Psoas muscle (tissue), 8 donors: Measurements from ENCODE around the gene ARL10. TPM values are rescaled to one million over a fixed set of nuclear protein-coding genes. Genes with fewer than 3 reads are reported as not detected.

Experiments used
- ATAC-seq, 4 donors: fragments of 200-7000 bp; cut with Tn5 transposase; one replicate each; pipeline ENCODE4 v1.9.1; 2020; ENCODE audit warnings: moderate library complexity in 3 of 4, mild to moderate bottlenecking in 2 of 4
- DNase-seq, 2 donors: peaks; one replicate each; pipeline ENCODE4 v3.0.0-alpha.2; 2020
- H3K27ac ChIP-seq: fragments of 200-600 bp; one replicate; pipeline ENCODE4 v1.8.0; 2022
- H3K27me3 ChIP-seq, 3 donors: fragments of 200-600 bp in 1 of 3; one replicate each; pipeline versions ENCODE4 v1.6.1 to v1.8.0; 2013 to 2022; ENCODE audit warnings: low read length in 2 of 3, mild to moderate bottlenecking in 2 of 3, moderate library complexity in 1 of 3; ENCODE audit not compliant: insufficient read depth in 3 of 3
- H3K36me3 ChIP-seq, 2 donors: fragments of 200-600 bp in 1 of 2; one replicate each; pipeline versions ENCODE4 v1.6.1 to v1.8.0; 2013 to 2022; ENCODE audit warnings: low read depth in 1 of 2, mild to moderate bottlenecking in 1 of 2, moderate library complexity in 1 of 2; ENCODE audit not compliant: insufficient read depth in 1 of 2
- H3K4me1 ChIP-seq: fragments of 200-600 bp; one replicate; pipeline ENCODE4 v1.8.0; 2022
- H3K4me3 ChIP-seq: fragments of 200-600 bp; one replicate; pipeline ENCODE4 v1.8.0; 2022; ENCODE audit warnings: mild to moderate bottlenecking
- H3K9me3 ChIP-seq: fragments of 200-600 bp; one replicate; pipeline ENCODE4 v1.8.0; 2022
- WGBS, 3 donors: extraction: QIAGEN DNeasy Blood & Tissue Kit; methylation state at CpG; one replicate each; pipeline versions ENCODE4 v1.1.6 to v1.1.7; 2013; 5-methylcytosine and 5-hydroxymethylcytosine counted together
- intact Hi-C, 2 donors: fragments of 100-400 bp; cut with DNase I; formaldehyde crosslinking; loops; one replicate each; pipeline versions ENCODE4 v1.11.0 to v1.14.2; 2022
- polyA plus RNA-seq, 3 donors: library from polyadenylated mRNA; stranded (reverse); fragments of 200-250 nt; gene quantifications; one replicate each; pipeline ENCODE4 v1.2.3, GENCODE V29; 2013
- total RNA-seq, 4 donors: library from RNA; stranded (reverse); fragmentation: NEBNext Ultra II Directional in 2 of 4; extraction: Animal tissue kit (Norgen Biotek cat#: 25700) in 2 of 4; gene quantifications; one replicate each; pipeline versions ENCODE4 v1.2.1 to v1.2.4, GENCODE V29; 2021 to 2023
- TF ChIP-seq, protein P1 (sequence below): fragments of 200-600 bp; IDR thresholded peaks from one replicate; pipeline ENCODE4 v1.8.0; 2022; ENCODE audit warnings: antibody characterized with exemption
- donor health status: healthy with polysubstance abuse.
- donor health status: DM: no; HTN: no; CAD: no; lungs with moderate emphysema.
- donor health status: Bipolar disorder and iron deficiency.
- donor health status: healthy.
- donor health status: DM: yes; HTN: yes; CAD: no.
- donor health status: DM: no; HTN: no; CAD: no.
- donor health status: DM: no; HTN: no; CAD: no.
- donor health status: DM: yes; HTN: yes; CAD: no.

ARL10 gene
- total and polyA plus RNA-seq, 7 donors = 1.6 to 6.6 (median 3.9) TPM

GRCh38 chr5:176388444-176389134 is 23.3 kb downstream of the ARL10 start, which contains the start of the genes HIGD2A and NOP16:
Gene HIGD2A (plus strand): TSS chr5:176388751. CDS start chr5:176388820, 69 bp downstream.
Gene NOP16 (minus strand): TSS chr5:176388598. CDS start chr5:176388539, 59 bp downstream.
- TF ChIP-seq, protein P1, sequence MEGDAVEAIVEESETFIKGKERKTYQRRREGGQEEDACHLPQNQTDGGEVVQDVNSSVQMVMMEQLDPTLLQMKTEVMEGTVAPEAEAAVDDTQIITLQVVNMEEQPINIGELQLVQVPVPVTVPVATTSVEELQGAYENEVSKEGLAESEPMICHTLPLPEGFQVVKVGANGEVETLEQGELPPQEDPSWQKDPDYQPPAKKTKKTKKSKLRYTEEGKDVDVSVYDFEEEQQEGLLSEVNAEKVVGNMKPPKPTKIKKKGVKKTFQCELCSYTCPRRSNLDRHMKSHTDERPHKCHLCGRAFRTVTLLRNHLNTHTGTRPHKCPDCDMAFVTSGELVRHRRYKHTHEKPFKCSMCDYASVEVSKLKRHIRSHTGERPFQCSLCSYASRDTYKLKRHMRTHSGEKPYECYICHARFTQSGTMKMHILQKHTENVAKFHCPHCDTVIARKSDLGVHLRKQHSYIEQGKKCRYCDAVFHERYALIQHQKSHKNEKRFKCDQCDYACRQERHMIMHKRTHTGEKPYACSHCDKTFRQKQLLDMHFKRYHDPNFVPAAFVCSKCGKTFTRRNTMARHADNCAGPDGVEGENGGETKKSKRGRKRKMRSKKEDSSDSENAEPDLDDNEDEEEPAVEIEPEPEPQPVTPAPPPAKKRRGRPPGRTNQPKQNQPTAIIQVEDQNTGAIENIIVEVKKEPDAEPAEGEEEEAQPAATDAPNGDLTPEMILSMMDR = no peak
- peaks cover 6 to 69% of the 10 kb centered on the region in 2 donors for H3K36me3 ChIP-seq
- H3K4me3 ChIP-seq = peak within 1 kb of the TSS; percentile 95
- intact Hi-C loops = loop anchor here in 1 of 2 donors (2.0 kb wide), 1 partner anchor 28 kb away; the partner anchor contains the start of gene KIAA1191
- DNase-seq = peak; percentile 99 to 100
- WGBS, 3 donors = 0 to 1% (median 0%) methylated on average over 43 to 47 of the region's 47 CpGs
- peaks cover 0 to 1% (median 0%) of the 10 kb centered on the region in 3 donors for H3K27me3 ChIP-seq
- no peaks in the 10 kb centered on the region for H3K9me3 ChIP-seq
- peaks cover 29% of the 10 kb centered on the region for H3K4me1 ChIP-seq
- ATAC-seq = peak; percentile 93 to 94 (median 94)
- peak within 1 kb of the TSS; percentile 94 for H3K27ac ChIP-seq

DNA sequence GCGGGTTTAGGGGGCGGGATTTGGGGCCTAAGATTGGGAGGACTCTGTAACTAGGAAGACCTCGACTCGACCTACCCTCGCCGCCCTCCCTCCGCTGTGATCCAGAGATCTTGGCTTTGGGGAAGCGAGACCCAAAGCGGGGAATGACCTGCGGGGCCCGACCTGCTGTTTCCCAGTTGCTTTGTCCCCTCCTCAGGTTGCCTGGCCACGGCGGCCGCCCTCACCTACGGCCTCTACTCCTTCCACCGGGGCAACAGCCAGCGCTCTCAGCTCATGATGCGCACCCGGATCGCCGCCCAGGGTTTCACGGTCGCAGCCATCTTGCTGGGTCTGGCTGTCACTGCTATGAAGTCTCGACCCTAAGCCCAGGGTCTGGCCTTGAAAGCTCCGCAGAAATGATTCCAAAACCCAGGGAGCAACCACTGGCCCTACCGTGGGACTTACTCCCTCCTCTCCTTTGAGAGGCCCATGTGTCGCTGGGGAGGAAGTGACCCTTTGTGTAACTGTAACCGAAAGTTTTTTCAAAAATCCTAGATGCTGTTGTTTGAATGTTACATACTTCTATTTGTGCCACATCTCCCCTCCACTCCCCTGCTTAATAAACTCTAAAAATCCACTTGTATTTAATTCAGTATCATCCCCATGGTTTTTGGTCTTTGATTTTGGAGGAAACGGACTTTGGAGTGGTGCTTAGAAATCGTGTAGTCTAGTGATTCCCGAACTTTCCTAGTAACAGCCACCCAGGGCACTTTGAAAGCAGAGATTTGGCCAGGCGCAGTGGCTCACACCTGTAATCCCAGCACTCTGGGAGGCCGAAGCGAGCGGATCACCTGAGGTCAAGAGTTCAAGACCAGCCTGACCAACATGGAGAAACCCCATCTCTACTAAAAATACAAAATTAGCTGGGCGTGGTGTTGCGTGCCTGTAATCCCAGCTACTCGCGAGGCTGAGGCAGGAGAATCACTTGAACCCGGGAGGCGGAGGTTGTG is 24.1 kb downstream of the ARL10 start:
- Histone ChIP-seq H3K36me3 (peaks cover 3 to 69% of the 10 kb centered on the region in 2 donors), H3K27ac (peak overlapping the region; percentile 94), H3K9me3 (no peaks in the 10 kb centered on the region), H3K4me3 (peak overlapping the region; percentile 95), H3K27me3 (peaks cover 0 to 1% (median 0%) of the 10 kb centered on the region in 3 donors), H3K4me1 (peaks cover 27% of the 10 kb centered on the region)
- TF ChIP-seq, protein P1 = no peak
- intact Hi-C loops = loop anchor here in 1 of 2 donors (2.0 kb wide), 1 partner anchor 29 kb away; the partner anchor contains the start of gene KIAA1191
- peak; percentile 22 to 53 (median 27) for ATAC-seq
- 27 to 30% (median 28%) methylated on average over 36 to 41 of the region's 41 CpGs for WGBS, 3 donors
- peak in 1 of 2 donors; percentile 38 for DNase-seq

DNA sequence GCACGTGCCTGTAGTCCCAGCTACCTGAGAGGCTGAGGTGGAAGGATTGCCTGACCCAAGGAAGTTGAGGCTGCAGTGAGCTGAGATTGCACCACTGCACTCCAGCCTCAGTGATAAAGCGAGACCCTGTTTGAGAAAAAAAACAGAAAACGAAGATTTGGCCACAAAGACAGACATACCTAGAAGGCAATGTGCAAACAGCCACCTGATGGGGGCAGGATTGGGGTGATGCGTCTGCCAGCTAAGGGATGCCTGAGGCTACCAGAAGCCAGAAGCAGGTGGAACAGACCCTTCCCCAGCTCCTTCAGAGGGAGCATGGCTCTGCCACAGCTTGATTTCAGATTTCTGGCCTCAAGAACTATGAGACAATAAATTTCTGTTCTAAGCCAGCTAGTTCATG is 26.2 kb downstream of the ARL10 start:
- Histone ChIP-seq H3K4me1 (peaks cover 20% of the 10 kb centered on the region), H3K27me3 (peaks cover 0 to 1% (median 0%) of the 10 kb centered on the region in 3 donors), H3K9me3 (no peaks in the 10 kb centered on the region), H3K36me3 (peaks cover 0 to 64% of the 10 kb centered on the region in 2 donors), H3K4me3 (no peak overlapping the region), H3K27ac (no peak overlapping the region)
- TF ChIP-seq, protein P1 = no peak
- ATAC-seq (no peak), DNase-seq (peak in 1 of 2 donors; percentile 20)
- 83 to 90% (median 85%) methylated on average over 4 of the region's 4 CpGs for WGBS, 3 donors
- intact Hi-C loops = no loop called here

GRCh38 chr5:176391999-176392398 is 26.7 kb downstream of the ARL10 start:
- WGBS, 3 donors = 89 to 93% (median 93%) methylated on average over 4 of the region's 4 CpGs
- no peak for ATAC-seq

More at GRCh38 chr5:176391999-176392398, 26.7 kb downstream of the ARL10 start:
- no peaks in the 10 kb centered on the region for H3K9me3 ChIP-seq
- H3K27ac ChIP-seq = no peak overlapping the region
- TF ChIP-seq, protein P1 = no peak
- peak in 1 of 2 donors; percentile 23 for DNase-seq
- H3K4me1 ChIP-seq = peaks cover 14% of the 10 kb centered on the region
- intact Hi-C loops = loop anchor here in 1 of 2 donors (2.0 kb wide), 1 partner anchor 19 kb away; no protein-coding TSS in a partner anchor
- peaks cover 0 to 1% (median 0%) of the 10 kb centered on the region in 3 donors for H3K27me3 ChIP-seq
- H3K36me3 ChIP-seq = peaks cover 0 to 65% of the 10 kb centered on the region in 2 donors
- H3K4me3 ChIP-seq = no peak overlapping the region
